SK-N-SH (cell line): ENCODE measurements around the gene RAC2. TPM values are rescaled to one million over a fixed set of nuclear protein-coding genes. Genes with fewer than 3 reads are reported as not detected.

Experiments
- CTCF ChIA-PET: fragments of 300-600, 350-600 bp; formaldehyde crosslinking; extraction: SDS; loops from one replicate; lab custom pipeline; 2021; lab: Yijun Ruan, JAX
- POLR2A ChIA-PET: fragments of 350-600 bp; sonication (Branson Sonifier 250); formaldehyde crosslinking; extraction: SDS; loops from one replicate; lab custom pipeline; 2020; ENCODE audit warnings: antibody characterized with exemption, inconsistent platforms; lab: Yijun Ruan, JAX
- DNase-seq: peaks from one replicate; pipeline ENCODE4 v3.0.0; 2012
- H2AFZ ChIP-seq: fragments of 200-600 bp; sonication (generic); 2 replicates; pipeline ENCODE4 v1.8.1; 2016; ENCODE audit warnings: antibody characterized with exemption, mild to moderate bottlenecking, low read depth
- H3F3A ChIP-seq: fragments of 200-600 bp; sonication (generic); replicated peaks from 2 replicates; pipeline ENCODE3; 2016; ENCODE audit warnings: antibody characterized with exemption, mild to moderate bottlenecking; ENCODE audit not compliant: insufficient read depth
- H3K27ac ChIP-seq, 2 experiments: fragments of 200-500 bp in 1 of 2; fragments of 200-600 bp in 1 of 2; sonication (Bioruptor generic) in 1 of 2; sonication (generic), shearing (Covaris generic) in 1 of 2; 2 replicates each; pipeline versions ENCODE4 v1.5.1 to v1.6.1; 2014 to 2016; ENCODE audit warnings: low read depth in 2 of 2, inconsistent platforms in 1 of 2, low read length in 1 of 2, mild to moderate bottlenecking in 1 of 2, mixed read lengths in 1 of 2
- H3K27me3 ChIP-seq: fragments of 200-600 bp; sonication (generic), shearing (Covaris generic); 2 replicates; pipeline ENCODE4 v1.6.1; 2016; ENCODE audit warnings: mixed run types; ENCODE audit not compliant: insufficient read depth
- H3K36me3 ChIP-seq, 2 experiments: fragments of 200-500 bp in 1 of 2; fragments of 200-600 bp in 1 of 2; sonication (Bioruptor generic) in 1 of 2; sonication (generic) in 1 of 2; replicated peaks in 1 of 2; 2 replicates each; pipeline versions ENCODE3 to v1.5.1; 2014 to 2016; ENCODE audit warnings: low read length in 1 of 2, mild to moderate bottlenecking in 1 of 2; ENCODE audit not compliant: insufficient read depth in 2 of 2, control insufficient read depth in 1 of 2
- H3K4me1 ChIP-seq, 2 experiments: fragments of 200-500 bp in 1 of 2; fragments of 200-600 bp in 1 of 2; sonication (Bioruptor generic) in 1 of 2; sonication (generic), shearing (Covaris generic) in 1 of 2; 2 replicates each; pipeline versions ENCODE4 v1.5.1 to v1.6.1; 2014 to 2016; ENCODE audit warnings: low read depth in 1 of 2, low read length in 1 of 2, mixed run types in 1 of 2; ENCODE audit not compliant: insufficient read depth in 2 of 2, control insufficient read depth in 1 of 2
- H3K4me2 ChIP-seq: fragments of 200-600 bp; sonication (generic), shearing (Covaris generic); 2 replicates; pipeline ENCODE4 v1.6.1; 2017; ENCODE audit warnings: mixed run types
- H3K4me3 ChIP-seq, 2 experiments: fragments of 200-500 bp in 1 of 2; fragments of 200-600 bp in 1 of 2; sonication (Bioruptor generic) in 1 of 2; sonication (generic), shearing (Covaris generic) in 1 of 2; 2 replicates each; pipeline versions ENCODE4 v1.5.1 to v1.8.1; 2014 to 2016; ENCODE audit warnings: low read depth in 2 of 2, inconsistent platforms in 1 of 2, low read length in 1 of 2, mild to moderate bottlenecking in 1 of 2, mixed read lengths in 1 of 2, moderate library complexity in 1 of 2
- H3K79me2 ChIP-seq: fragments of 200-600 bp; sonication (generic); 2 replicates; pipeline ENCODE4 v1.8.1; 2017; ENCODE audit warnings: mild to moderate bottlenecking; ENCODE audit not compliant: insufficient read depth
- H3K9ac ChIP-seq: fragments of 200-600 bp; sonication (generic); 2 replicates; pipeline ENCODE4 v1.6.1; 2017; ENCODE audit warnings: mixed run types
- H3K9me2 ChIP-seq: fragments of 200-600 bp; sonication (generic); 2 replicates; pipeline ENCODE4 v1.6.1; 2017; ENCODE audit warnings: mixed run types
- H3K9me3 ChIP-seq: fragments of 200-600 bp; sonication (generic); 2 replicates; pipeline ENCODE4 v1.6.1; 2017; ENCODE audit warnings: mixed run types, mild to moderate bottlenecking, moderate library complexity
- H4K20me1 ChIP-seq: fragments of 200-600 bp; sonication (generic); 2 replicates; pipeline ENCODE4 v1.6.1; 2017; ENCODE audit warnings: mild to moderate bottlenecking, mixed run types; ENCODE audit not compliant: insufficient read depth
- CHD2 ChIP-seq: fragments of 150-350 bp; IDR thresholded peaks from 2 replicates; pipeline ENCODE4 v1.6.1; 2018; ENCODE audit warnings: low read length; ENCODE audit not compliant: partially characterized antibody
- FOSL2 ChIP-seq: IDR thresholded peaks from 2 replicates; pipeline ENCODE4 v1.4.0; 2012; ENCODE audit warnings: low read depth, mild to moderate bottlenecking, moderate library complexity, borderline replicate concordance
- GATA2 ChIP-seq: sonication (generic); formaldehyde crosslinking; IDR thresholded peaks from 2 replicates; pipeline ENCODE4 v1.5.0; 2020; ENCODE audit warnings: mild to moderate bottlenecking, missing genetic modification reagents
- MEF2A ChIP-seq: IDR thresholded peaks from 2 replicates; pipeline ENCODE4 v1.4.0; 2012; ENCODE audit warnings: low read depth, borderline replicate concordance
- MXI1 ChIP-seq: IDR thresholded peaks from 2 replicates; pipeline ENCODE4 v1.6.1; 2012; ENCODE audit warnings: mild to moderate bottlenecking, low read depth, low read length, improper control_type of control experiment
- NFIC ChIP-seq: IDR thresholded peaks from 2 replicates; pipeline ENCODE4 v1.4.0; 2012; ENCODE audit warnings: borderline replicate concordance
- NRF1 ChIP-seq: IDR thresholded peaks from 2 replicates; pipeline ENCODE4 v1.6.1; 2012; ENCODE audit warnings: low read depth, mild to moderate bottlenecking, low read length
- RCOR1 ChIP-seq: fragments of 150-350 bp; IDR thresholded peaks from 2 replicates; pipeline ENCODE4 v1.6.1; 2017; ENCODE audit warnings: antibody characterized with exemption, low read length
- RFX5 ChIP-seq: IDR thresholded peaks from 2 replicates; pipeline ENCODE4 v1.6.1; 2012; ENCODE audit warnings: mild to moderate bottlenecking, improper control_type of control experiment, low read length
- RXRA ChIP-seq: IDR thresholded peaks from 2 replicates; pipeline ENCODE4 v1.4.0; 2012; ENCODE audit warnings: low read depth, mild to moderate bottlenecking, borderline replicate concordance
- SMC3 ChIP-seq: IDR thresholded peaks from 2 replicates; pipeline ENCODE4 v1.6.1; 2012; ENCODE audit warnings: low read depth, low read length, improper control_type of control experiment
- TCF12 ChIP-seq: IDR thresholded peaks from 2 replicates; pipeline ENCODE4 v1.4.0; 2012
- WGBS: methylation state at CpG from one replicate; pipeline ENCODE4 v1.1.6; 2017; ENCODE audit warnings: low lambda C conversion rate; 5-methylcytosine and 5-hydroxymethylcytosine counted together
- polyA plus RNA-seq, 3 experiments: library from polyadenylated mRNA; depleted of rRNA; stranded (reverse); fragments of >200 nt; gene quantifications; 2 replicates each; pipeline ENCODE4 v1.2.3, GENCODE V29; 2012
- TF ChIP-seq, protein P1 (sequence below): fragments of 150-350 bp; IDR thresholded peaks from 2 replicates; pipeline ENCODE4 v1.6.1; 2016; ENCODE audit warnings: mild to moderate bottlenecking, low read depth, low read length
- TF ChIP-seq, protein P2 (sequence below): IDR thresholded peaks from 2 replicates; pipeline ENCODE4 v1.6.1; 2012; ENCODE audit warnings: mild to moderate bottlenecking, low read depth, low read length, moderate library complexity

The RAC2 gene
- polyA plus RNA-seq, 1 of the 3 experiments (the other 2 are of a cell fraction) = 29.9 TPM

DNA sequence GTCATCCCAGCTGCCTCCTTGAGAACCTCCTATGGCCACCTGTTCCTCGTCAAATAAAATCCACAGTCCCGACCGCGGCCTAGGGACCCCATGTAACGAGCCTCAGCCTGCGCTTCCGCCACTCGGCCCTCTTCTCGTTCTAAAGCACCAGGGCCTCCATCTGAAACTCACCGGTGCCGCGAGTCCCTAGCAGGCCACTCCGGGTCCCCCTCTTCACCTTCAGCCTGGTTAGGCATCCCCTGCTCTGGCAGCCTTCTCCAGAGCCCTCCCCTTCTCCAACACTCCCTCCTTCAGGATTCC is 29.4 kb downstream of the RAC2 start:
- Histone ChIP-seq H3K79me2 (no peaks in the 10 kb centered on the region), H3K27me3 (no peaks in the 10 kb centered on the region; the same call in 1 of the 2 replicates), H4K20me1 (no peaks in the 10 kb centered on the region), H3K36me3 (no peaks in the 10 kb centered on the region), H3K27ac (no peak overlapping the region), H2AFZ (no peak overlapping the region)
- DNase-seq = no peak
- POLR2A ChIA-PET = no interaction called here
- 93% methylated on average over 13 of the region's 13 CpGs for WGBS
- no peak for TF ChIP-seq MEF2A
- no peak for TF ChIP-seq CHD2
- TF ChIP-seq FOSL2 = no peak
- no peak for TF ChIP-seq RFX5
- no peak for TF ChIP-seq RXRA
- TF ChIP-seq SMC3 = no peak
- no peak for TF ChIP-seq NRF1
- no peak for TF ChIP-seq GATA2 (CRISPR knock-in tag)
- TF ChIP-seq, protein P1, sequence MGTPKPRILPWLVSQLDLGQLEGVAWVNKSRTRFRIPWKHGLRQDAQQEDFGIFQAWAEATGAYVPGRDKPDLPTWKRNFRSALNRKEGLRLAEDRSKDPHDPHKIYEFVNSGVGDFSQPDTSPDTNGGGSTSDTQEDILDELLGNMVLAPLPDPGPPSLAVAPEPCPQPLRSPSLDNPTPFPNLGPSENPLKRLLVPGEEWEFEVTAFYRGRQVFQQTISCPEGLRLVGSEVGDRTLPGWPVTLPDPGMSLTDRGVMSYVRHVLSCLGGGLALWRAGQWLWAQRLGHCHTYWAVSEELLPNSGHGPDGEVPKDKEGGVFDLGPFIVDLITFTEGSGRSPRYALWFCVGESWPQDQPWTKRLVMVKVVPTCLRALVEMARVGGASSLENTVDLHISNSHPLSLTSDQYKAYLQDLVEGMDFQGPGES = no peak
- no peak for TF ChIP-seq RCOR1
- TF ChIP-seq NFIC = no peak
- TF ChIP-seq TCF12 = no peak
- no peak for TF ChIP-seq MXI1
- TF ChIP-seq, protein P2, sequence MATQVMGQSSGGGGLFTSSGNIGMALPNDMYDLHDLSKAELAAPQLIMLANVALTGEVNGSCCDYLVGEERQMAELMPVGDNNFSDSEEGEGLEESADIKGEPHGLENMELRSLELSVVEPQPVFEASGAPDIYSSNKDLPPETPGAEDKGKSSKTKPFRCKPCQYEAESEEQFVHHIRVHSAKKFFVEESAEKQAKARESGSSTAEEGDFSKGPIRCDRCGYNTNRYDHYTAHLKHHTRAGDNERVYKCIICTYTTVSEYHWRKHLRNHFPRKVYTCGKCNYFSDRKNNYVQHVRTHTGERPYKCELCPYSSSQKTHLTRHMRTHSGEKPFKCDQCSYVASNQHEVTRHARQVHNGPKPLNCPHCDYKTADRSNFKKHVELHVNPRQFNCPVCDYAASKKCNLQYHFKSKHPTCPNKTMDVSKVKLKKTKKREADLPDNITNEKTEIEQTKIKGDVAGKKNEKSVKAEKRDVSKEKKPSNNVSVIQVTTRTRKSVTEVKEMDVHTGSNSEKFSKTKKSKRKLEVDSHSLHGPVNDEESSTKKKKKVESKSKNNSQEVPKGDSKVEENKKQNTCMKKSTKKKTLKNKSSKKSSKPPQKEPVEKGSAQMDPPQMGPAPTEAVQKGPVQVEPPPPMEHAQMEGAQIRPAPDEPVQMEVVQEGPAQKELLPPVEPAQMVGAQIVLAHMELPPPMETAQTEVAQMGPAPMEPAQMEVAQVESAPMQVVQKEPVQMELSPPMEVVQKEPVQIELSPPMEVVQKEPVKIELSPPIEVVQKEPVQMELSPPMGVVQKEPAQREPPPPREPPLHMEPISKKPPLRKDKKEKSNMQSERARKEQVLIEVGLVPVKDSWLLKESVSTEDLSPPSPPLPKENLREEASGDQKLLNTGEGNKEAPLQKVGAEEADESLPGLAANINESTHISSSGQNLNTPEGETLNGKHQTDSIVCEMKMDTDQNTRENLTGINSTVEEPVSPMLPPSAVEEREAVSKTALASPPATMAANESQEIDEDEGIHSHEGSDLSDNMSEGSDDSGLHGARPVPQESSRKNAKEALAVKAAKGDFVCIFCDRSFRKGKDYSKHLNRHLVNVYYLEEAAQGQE = no peak
- TF ChIP-seq, all 33 proteins: peak for 0
- no peaks in the 10 kb centered on the region for H3K9me3 ChIP-seq
- CTCF ChIA-PET = interaction anchor here (1.5 to 3.4 kb wide), 2 partner anchors 15 to 46 kb away, joined by 4 to 17 read pairs; no protein-coding TSS in a partner anchor
- no peaks in the 10 kb centered on the region for H3F3A ChIP-seq
- no peak overlapping the region for H3K4me2 ChIP-seq
- peaks cover 0 to 10% of the 10 kb centered on the region in 2 experiments; a peak in 1 of 4 replicates for H3K4me1 ChIP-seq
- no peak overlapping the region for H3K4me3 ChIP-seq
- H3K9me2 ChIP-seq = no peaks in the 10 kb centered on the region
- H3K9ac ChIP-seq = no peak overlapping the region
